ENCODE measurements around the gene PHLPP1. TPM values are rescaled to one million over a fixed set of nuclear protein-coding genes. Genes with fewer than 3 reads are reported as not detected.

The PHLPP1 gene
- total RNA-seq, 1 experiment from 2014 or later: 14.7 TPM

DNA sequence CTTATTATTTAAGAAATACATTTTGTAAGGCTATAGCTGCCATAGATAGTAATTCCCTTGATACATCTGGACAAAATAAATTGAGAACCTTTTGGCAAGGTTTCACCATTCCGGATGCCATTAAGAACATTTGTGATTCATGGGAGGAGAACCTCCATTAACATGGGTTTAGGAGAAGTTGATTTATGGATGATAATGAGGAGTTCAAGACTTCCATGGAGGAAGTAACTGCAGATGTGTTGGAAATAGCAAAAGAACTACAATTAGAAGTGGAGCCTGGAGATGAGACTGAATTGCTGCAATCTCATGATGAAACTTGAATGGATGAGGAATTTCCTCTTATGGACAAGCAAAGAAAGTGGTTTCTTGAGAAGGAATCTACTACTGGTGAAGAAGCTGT, 17.3 kb downstream of the PHLPP1 start:
- Histone ChIP-seq H3K9ac (ENCODE audit: low read length) (no peak overlapping the region), H3K9me3 (ENCODE audit: control insufficient read depth in 1 of 2, insufficient read depth in 1 of 2, low read depth in 1 of 2, low read length in 2 of 2) (peaks cover 0 to 5% of the 10 kb centered on the region in 2 experiments; a peak in 2 of 4 replicates), H3K27me3 (ENCODE audit: insufficient read depth, low read length) (no peaks in the 10 kb centered on the region), H3K4me2 (ENCODE audit: low read length) (no peak overlapping the region), H3K79me2 (ENCODE audit: insufficient read depth, low read length) (peaks cover 26% of the 10 kb centered on the region), H2AFZ (ENCODE audit: low read depth, low read length, poor library complexity, severe bottlenecking) (no peak overlapping the region), H3K36me3 (ENCODE audit: control insufficient read depth in 1 of 2, insufficient read depth in 2 of 2, low read length in 2 of 2) (no peaks in the 10 kb centered on the region), H3K9me2 (ENCODE audit: insufficient read depth) (no peaks in the 10 kb centered on the region), H3K4me3 (replicated peaks in 1 of 2; ENCODE audit: low read depth in 1 of 2, low read length in 2 of 2) (no peak overlapping the region), H3K27ac (ENCODE audit: low read depth, low read length) (no peak overlapping the region), H4K20me1 (ENCODE audit: insufficient read depth) (no peaks in the 10 kb centered on the region), H3K4me1 (ENCODE audit: control insufficient read depth in 1 of 2, insufficient read depth in 2 of 2, low read length in 2 of 2) (no peaks in the 10 kb centered on the region)
- ATAC-seq (no peak), DNase-seq (ENCODE audit: low read depth, low spot score) (no peak)
- CTCF ChIA-PET: no interaction called here
- no peak for TF ChIP-seq SIN3A (IDR thresholded peaks at IDR 0.05; ENCODE audit: low read depth)
- TF ChIP-seq ELF1 (IDR thresholded peaks at IDR 0.05; ENCODE audit: borderline replicate concordance, low read depth): no peak
- no peak for TF ChIP-seq TCF7L2 (IDR thresholded peaks at IDR 0.05; ENCODE audit: borderline replicate concordance, extremely low read depth, insufficient read depth, insufficient read length)
- TF ChIP-seq JUND (IDR thresholded peaks at IDR 0.05): no peak
- TF ChIP-seq POLR2A (IDR thresholded peaks at IDR 0.05; ENCODE audit: borderline replicate concordance, extremely low read depth, insufficient read depth, insufficient read length): no peak
- TF ChIP-seq CBX3 (IDR thresholded peaks at IDR 0.05; ENCODE audit: low read depth): no peak
- no peak for TF ChIP-seq EGR1 (IDR thresholded peaks at IDR 0.05; ENCODE audit: low read depth)
- TF ChIP-seq, protein P1, sequence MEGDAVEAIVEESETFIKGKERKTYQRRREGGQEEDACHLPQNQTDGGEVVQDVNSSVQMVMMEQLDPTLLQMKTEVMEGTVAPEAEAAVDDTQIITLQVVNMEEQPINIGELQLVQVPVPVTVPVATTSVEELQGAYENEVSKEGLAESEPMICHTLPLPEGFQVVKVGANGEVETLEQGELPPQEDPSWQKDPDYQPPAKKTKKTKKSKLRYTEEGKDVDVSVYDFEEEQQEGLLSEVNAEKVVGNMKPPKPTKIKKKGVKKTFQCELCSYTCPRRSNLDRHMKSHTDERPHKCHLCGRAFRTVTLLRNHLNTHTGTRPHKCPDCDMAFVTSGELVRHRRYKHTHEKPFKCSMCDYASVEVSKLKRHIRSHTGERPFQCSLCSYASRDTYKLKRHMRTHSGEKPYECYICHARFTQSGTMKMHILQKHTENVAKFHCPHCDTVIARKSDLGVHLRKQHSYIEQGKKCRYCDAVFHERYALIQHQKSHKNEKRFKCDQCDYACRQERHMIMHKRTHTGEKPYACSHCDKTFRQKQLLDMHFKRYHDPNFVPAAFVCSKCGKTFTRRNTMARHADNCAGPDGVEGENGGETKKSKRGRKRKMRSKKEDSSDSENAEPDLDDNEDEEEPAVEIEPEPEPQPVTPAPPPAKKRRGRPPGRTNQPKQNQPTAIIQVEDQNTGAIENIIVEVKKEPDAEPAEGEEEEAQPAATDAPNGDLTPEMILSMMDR (IDR thresholded peaks at IDR 0.05 in 2 of 3, conservative IDR thresholded peaks at IDR 0.05 in 1 of 3; ENCODE audit: borderline replicate concordance in 1 of 3, insufficient read depth in 1 of 3, low read depth in 2 of 3, low read length in 2 of 3): no peak
- no peak for TF ChIP-seq SP1 (IDR thresholded peaks at IDR 0.05; ENCODE audit: low read depth)
- TF ChIP-seq EZH2phosphoT487 (IDR thresholded peaks at IDR 0.05; ENCODE audit: borderline replicate concordance): no peak
- no peak for TF ChIP-seq POLR2AphosphoS5 (IDR thresholded peaks at IDR 0.05; ENCODE audit: low read depth, low read length)
- TF ChIP-seq SRF (IDR thresholded peaks at IDR 0.05; ENCODE audit: low read depth): no peak
- no peak for TF ChIP-seq ZNF274 (IDR thresholded peaks at IDR 0.05; ENCODE audit: low read depth, low read length)
- TF ChIP-seq, protein P2, sequence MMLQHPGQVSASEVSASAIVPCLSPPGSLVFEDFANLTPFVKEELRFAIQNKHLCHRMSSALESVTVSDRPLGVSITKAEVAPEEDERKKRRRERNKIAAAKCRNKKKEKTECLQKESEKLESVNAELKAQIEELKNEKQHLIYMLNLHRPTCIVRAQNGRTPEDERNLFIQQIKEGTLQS (IDR thresholded peaks at IDR 0.05): no peak
- TF ChIP-seq, protein P3, sequence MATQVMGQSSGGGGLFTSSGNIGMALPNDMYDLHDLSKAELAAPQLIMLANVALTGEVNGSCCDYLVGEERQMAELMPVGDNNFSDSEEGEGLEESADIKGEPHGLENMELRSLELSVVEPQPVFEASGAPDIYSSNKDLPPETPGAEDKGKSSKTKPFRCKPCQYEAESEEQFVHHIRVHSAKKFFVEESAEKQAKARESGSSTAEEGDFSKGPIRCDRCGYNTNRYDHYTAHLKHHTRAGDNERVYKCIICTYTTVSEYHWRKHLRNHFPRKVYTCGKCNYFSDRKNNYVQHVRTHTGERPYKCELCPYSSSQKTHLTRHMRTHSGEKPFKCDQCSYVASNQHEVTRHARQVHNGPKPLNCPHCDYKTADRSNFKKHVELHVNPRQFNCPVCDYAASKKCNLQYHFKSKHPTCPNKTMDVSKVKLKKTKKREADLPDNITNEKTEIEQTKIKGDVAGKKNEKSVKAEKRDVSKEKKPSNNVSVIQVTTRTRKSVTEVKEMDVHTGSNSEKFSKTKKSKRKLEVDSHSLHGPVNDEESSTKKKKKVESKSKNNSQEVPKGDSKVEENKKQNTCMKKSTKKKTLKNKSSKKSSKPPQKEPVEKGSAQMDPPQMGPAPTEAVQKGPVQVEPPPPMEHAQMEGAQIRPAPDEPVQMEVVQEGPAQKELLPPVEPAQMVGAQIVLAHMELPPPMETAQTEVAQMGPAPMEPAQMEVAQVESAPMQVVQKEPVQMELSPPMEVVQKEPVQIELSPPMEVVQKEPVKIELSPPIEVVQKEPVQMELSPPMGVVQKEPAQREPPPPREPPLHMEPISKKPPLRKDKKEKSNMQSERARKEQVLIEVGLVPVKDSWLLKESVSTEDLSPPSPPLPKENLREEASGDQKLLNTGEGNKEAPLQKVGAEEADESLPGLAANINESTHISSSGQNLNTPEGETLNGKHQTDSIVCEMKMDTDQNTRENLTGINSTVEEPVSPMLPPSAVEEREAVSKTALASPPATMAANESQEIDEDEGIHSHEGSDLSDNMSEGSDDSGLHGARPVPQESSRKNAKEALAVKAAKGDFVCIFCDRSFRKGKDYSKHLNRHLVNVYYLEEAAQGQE (IDR thresholded peaks at IDR 0.05; ENCODE audit: low read depth): no peak
- no peak for TF ChIP-seq RAD21 (IDR thresholded peaks at IDR 0.05; ENCODE audit: low read depth)
- TF ChIP-seq YY1 (IDR thresholded peaks at IDR 0.05; ENCODE audit: extremely low read depth, insufficient replicate concordance, low read depth, low read length): no peak
- TF ChIP-seq, protein P4, sequence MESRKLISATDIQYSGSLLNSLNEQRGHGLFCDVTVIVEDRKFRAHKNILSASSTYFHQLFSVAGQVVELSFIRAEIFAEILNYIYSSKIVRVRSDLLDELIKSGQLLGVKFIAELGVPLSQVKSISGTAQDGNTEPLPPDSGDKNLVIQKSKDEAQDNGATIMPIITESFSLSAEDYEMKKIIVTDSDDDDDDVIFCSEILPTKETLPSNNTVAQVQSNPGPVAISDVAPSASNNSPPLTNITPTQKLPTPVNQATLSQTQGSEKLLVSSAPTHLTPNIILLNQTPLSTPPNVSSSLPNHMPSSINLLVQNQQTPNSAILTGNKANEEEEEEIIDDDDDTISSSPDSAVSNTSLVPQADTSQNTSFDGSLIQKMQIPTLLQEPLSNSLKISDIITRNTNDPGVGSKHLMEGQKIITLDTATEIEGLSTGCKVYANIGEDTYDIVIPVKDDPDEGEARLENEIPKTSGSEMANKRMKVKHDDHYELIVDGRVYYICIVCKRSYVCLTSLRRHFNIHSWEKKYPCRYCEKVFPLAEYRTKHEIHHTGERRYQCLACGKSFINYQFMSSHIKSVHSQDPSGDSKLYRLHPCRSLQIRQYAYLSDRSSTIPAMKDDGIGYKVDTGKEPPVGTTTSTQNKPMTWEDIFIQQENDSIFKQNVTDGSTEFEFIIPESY (IDR thresholded peaks at IDR 0.05; ENCODE audit: extremely low read depth, insufficient replicate concordance, low read length): no peak
- TF ChIP-seq CEBPB (IDR thresholded peaks at IDR 0.05; ENCODE audit: low read depth): no peak
- no peak for TF ChIP-seq MAX (IDR thresholded peaks at IDR 0.05)
- intact Hi-C loops (cut with micrococcal nuclease): no loop called here
- no TSS peak for BruUV-seq (replicated peaks)
- POLR2A ChIA-PET: no interaction called here
- RAD21 ChIA-PET (ENCODE audit: low non-redundant PET in 1 of 2, low total read pairs in 2 of 2, uncharacterized antibody in 2 of 2, unreplicated experiment in 2 of 2): no interaction called here

All from HCT116 (cell line).